Measurements from ENCODE around the gene SPATA25. TPM values are rescaled to one million over a fixed set of nuclear protein-coding genes. Genes with fewer than 3 reads are reported as not detected.
A peak's percentile ranks its signal among the peaks of the same experiment; 100 is the strongest.
"Not testable (repeated sequence)": the region's sequence is repeated elsewhere in the genome, so short reads cannot be mapped to it uniquely, and the experiment has no call there.

SPATA25 gene
- polyA plus RNA-seq, 5 donors, result 1.3 to 3.6 (median 3.4) TPM

- DNase-seq, result no peak
Observed at GRCh38 chr20:45896641-45897161, 9.3 kb upstream of the SPATA25 start.

- no peak for DNase-seq
Observed at GRCh38 chr20:45894797-45895196, 7.4 kb upstream of the SPATA25 start.

- no peak for DNase-seq
Observed at GRCh38 chr20:45893831-45894230, 6.4 kb upstream of the SPATA25 start.

GRCh38 chr20:45892828-45893500 lies 5.5 kb upstream of the SPATA25 start:
- DNase-seq, result no peak

DNA sequence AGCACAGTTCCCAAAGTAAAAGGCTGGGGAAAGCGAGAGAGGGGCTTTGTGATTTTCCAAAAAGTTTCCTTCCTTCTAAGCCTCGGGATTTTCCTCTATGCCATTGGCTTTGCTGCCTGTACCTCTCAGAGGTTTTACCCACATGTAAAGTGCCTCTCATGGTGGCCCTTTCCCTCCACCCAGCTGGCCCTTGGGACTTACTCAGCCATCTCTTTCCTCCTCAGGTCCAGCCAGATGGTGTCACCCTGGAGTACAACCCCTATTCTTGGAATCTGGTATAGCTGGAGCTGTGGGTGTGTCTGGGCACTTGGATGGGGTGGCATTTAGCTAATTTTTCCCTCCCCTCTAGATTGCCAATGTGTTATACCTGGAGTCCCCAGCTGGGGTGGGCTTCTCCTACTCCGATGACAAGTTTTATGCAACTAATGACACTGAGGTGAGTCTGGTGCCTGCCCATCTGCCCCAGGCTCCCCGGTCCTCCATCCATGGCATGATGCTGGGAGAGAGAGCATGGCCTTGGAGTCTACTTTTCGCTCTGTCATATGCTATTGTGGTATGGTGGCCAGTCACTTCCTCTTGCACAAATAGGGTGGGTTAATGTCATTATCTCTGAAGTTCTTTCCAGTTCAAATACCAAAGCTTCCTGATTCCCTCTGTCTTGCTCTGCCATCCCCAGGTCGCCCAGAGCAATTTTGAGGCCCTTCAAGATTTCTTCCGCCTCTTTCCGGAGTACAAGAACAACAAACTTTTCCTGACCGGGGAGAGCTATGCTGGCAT lies 4.8 kb upstream of the SPATA25 start:
- DNase-seq, result peak in 1 of 2 donors; percentile 2

DNA sequence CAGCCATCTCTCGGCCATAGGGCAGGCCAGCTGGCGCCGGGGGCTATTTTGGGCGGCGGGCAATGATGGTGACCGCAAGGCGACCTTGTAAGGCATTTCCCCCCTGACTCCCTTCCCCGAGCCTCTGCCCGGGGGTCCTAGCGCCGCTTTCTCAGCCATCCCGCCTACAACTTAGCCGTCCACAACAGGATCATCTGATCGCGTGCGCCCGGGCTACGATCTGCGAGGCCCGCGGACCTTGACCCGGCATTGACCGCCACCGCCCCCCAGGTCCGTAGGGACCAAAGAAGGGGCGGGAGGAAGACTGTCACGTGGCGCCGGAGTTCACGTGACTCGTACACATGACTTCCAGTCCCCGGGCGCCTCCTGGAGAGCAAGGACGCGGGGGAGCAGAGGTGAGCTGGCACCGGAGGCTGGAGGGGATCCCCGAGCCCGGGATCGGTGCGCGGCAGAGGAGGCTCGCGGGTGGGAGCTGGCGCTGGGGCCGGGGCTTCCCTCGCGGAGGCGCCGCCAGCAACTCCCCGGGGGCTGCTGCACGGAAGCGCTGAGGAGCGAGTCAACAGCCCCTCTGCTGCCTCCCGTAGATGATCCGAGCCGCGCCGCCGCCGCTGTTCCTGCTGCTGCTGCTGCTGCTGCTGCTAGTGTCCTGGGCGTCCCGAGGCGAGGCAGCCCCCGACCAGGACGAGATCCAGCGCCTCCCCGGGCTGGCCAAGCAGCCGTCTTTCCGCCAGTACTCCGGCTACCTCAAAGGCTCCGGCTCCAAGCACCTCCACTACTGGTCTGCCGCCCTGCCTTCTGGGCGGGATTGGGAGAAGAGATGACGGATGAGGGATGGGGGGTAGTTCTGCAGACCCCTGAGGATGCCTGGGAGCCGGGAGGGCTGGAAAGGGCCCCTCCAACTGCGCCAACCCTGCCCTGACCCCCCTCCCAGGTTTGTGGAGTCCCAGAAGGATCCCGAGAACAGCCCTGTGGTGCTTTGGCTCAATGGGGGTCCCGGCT lies 3.9 kb upstream of the SPATA25 start, which contains the start of the genes CTSA and NEURL2:
TSS of gene CTSA (plus strand) at position 351 of the 999 bp plus-strand sequence. CDS start at position 585, 234 bp downstream.
TSS of gene NEURL2 (minus strand) at position 224 of the 999 bp plus-strand sequence. CDS start at position 7, 217 bp downstream.
- DNase-seq, result peak; percentile 88 to 91

DNA sequence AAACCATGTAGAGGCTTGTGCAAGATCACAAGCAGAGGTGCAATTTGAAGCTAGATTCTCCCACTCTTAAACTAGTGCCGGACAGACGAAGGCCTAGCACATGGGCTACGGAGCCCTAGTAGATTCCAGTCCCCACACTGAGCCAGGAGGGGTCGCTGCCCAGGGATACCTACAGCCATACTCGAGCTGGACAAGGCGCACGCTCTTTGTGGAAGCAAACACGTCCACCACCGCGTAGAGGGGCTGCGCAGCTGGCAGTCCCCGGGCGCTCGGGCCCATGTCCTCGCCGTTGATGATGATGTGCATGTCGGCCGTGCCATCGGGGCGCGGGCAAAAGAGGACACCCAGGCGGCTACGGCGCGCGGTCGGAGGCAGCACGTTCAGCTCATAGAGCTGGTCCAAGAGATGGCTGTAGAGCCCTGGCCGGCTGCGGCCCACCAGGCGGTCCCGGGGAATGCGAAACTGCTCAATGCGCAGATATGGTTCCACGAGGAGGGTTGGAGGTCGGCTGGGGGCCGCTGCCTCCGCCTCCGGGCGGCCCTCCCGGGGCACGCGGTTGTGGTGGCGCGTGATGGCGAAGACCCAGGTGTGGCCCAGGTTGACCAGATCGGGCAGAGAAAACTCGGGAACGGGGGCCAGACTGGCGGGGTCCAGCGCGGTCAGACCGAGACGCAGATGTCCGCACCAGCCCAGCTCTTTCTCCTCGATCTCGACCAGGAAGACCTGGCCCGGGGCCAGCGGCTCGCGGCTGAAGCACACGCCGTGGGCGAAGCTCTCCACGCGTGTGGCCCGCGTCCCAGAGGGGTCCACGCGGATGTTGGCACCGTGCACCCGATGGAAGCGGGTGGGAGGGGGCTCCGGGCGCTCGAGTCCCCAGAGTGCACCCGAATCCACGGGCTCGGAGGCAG lies 2.9 kb upstream of the SPATA25 start:
- DNase-seq, result peak; percentile 70 to 76

GRCh38 chr20:45888681-45889080 lies 1.3 kb upstream of the SPATA25 start:
- no peak for DNase-seq

DNA sequence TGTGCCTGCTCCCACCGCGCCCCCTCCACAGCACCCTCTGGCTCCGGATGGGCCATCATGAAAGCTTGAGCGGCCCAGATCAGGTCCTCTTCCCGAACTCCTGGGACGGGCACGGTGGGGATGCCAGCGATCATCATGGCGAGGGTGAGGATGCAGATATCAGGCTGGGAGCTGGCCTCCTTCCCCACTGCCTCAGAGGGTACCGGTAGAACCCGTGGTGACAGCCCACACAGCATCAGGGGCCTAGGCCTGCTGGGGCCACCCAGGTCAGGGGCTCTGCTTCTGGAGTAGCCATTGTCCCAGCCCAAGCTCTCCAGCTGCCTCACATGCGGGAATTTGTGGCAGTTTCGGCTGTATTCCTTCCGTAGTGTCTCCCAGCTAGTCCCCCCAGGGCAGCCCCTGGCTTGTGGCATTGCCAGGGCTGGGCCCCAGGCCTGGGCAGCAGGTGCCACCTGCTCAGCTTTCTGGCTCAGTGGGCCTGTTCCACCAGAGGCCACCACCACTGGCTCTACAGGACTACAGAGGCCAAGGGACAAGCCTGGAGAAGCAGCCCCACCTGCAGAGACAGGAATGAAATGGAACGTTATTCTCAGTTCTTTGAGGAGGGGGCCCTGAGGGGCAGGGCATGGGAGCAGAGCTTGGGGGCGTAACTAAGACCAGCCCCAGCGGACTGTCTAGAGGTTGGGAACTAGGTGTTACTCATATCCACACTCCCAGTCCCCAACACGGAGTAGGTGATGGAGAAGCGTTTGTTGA lies 654 bp downstream of the SPATA25 start:
- no peak for DNase-seq

DNA sequence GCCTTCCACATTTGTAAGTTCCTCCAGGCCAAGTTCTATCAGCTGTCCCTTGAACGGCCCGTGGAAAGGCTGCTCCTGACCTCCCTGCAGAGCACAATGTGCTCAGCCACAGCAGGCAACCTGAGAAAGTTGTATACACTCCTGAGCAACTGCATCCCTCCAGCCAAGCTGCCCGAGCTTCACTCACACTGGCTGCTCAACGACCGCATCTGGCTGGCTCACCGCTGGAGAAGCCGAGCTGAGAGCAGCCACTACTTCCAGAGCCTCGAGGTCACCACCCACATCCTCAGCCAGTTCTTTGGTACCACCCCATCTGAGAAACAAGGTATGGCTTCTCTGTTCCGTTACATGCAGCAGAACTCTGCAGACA lies 4.3 kb downstream of the SPATA25 start:
- no peak for DNase-seq

DNA sequence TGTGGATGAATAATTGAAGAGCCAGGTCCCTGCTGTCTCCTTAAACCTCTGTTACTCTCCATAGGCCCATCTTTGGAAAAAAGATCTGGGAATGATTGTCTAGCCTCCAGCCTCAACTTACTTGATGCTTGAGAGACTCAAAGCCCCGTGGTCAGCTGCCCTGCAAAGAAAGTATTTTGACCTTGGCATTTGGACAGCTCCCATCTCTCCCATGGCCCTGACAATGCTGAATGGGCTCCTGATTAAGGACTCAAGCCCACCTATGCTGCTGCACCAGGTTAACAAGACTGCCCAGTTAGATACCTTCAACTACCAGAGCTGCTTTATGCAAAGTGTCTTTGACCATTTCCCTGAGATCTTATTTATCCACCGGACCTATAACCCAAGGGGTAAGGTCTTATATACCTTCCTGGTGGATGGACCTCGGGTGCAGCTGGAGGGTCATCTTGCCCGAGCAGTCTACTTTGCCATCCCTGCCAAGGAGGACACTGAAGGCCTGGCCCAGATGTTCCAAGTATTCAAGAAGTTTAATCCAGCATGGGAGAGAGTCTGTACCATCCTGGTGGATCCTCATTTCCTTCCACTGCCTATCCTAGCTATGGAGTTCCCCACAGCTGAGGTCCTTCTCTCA lies 4.8 kb downstream of the SPATA25 start:
- DNase-seq, result no peak

DNA sequence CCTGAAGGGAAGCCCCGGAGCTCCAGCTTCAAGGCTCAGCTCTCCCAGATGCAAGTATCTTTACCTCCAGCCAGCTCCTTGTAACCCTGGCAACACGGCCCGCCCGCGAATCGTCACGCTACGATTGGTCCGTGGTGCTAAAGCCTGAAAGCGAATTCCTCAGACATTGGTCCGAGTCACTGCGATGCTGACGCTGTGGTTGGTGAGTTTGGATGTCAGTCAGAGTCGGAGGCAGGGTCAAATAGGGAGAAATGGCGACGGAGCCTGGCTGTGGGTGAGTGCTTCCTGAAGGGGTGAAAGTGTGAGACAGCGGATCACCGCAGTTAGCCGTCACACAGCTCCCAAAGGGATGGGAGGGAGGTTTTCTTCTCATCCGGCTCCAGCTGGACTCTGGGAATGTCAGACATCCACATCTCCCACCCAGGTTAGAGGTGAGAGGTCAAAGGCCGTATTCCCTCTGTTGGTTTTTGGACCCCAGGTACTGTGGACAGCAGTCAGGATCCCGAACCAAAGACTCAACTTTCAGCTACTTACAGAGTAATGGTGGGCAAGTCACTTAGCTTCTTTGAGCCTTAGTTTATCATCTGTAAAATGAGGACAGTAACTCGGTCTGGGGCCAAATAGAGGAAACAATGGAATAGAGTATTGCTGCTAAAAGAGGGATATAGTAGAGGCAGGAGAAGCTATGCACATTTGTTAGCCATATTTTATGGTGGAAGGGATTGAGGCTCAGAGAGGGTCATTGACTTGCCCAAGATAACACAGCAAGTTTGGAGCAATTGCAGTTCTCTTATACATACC lies 6.2 kb downstream of the SPATA25 start, which contains the start of gene ZSWIM1:
TSS of gene ZSWIM1 (plus strand) at position 240 of the 801 bp plus-strand sequence. CDS start 1,366 bp downstream, outside the sequence.
- DNase-seq, result peak; percentile 98 to 99

- no peak for DNase-seq
Observed at GRCh38 chr20:45878076-45878761, 9.2 kb downstream of the SPATA25 start.

- DNase-seq, result no peak
Observed at GRCh38 chr20:45874576-45874975, 12.8 kb downstream of the SPATA25 start.

DNA sequence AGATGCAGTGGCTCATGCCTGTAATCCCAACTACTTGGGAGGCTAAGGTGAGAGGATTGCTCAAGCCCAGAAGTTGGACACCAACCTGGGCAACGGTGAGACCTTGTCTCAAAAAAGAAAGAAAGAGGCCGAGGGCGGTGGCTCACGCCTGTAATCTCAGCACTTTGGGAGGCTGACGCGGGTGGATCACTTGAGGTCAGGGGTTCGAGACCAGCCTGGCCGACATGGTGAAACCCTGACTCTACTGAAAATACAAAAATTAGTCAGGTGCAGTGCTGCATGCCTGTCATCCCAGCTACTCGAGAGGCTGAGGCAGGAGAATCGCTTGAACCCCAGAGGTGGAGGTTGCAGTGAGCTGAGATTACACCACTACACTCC lies 13.3 kb downstream of the SPATA25 start:
- DNase-seq, result not testable (repeated sequence)

GRCh38 chr20:45873409-45874103 lies 13.9 kb downstream of the SPATA25 start:
- DNase-seq, result no peak

- DNase-seq, result no peak
Observed at GRCh38 chr20:45872626-45873025, 14.8 kb downstream of the SPATA25 start.

All from right lung (tissue), 5 donors.